ENCODE measurements around the gene PNRC1. TPM values are rescaled to one million over a fixed set of nuclear protein-coding genes. Genes with fewer than 3 reads are reported as not detected.
A peak's percentile ranks its signal among the peaks of the same experiment; 100 is the strongest.

The PNRC1 gene
- total RNA-seq, 1 donor from 2014 or later = 183 TPM

DNA sequence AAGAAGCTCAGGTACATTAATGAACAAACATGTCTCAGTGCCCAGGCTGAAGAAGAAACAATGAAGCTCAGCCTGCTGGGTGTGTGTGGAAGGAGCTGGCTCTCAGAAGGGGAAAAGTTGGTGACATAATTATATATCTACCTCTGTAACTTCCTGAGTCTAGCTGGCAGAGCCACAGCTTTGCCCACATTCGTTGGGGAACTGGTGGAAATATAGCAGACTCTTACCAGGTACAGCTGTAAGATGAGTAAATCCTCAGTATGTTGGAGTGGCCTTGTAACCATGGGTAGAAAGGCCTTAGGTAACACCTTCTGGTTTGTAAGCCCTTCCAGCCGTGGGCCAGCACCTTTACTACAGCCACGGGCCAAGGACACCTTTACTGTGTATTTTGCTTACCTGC is 29.9 kb upstream of the PNRC1 start:
- intact Hi-C loops (cut with DNase I) = no loop called here
- H3K36me3 ChIP-seq = no peaks in the 10 kb centered on the region
- no peak overlapping the region for H3K27ac ChIP-seq
- H3K4me3 ChIP-seq = no peak overlapping the region
- no peaks in the 10 kb centered on the region for H3K27me3 ChIP-seq
- peak; percentile 41 for ATAC-seq
- H3K4me1 ChIP-seq = peaks cover 14% of the 10 kb centered on the region
- no peaks in the 10 kb centered on the region for H3K9me3 ChIP-seq
- no peak for DNase-seq
- TF ChIP-seq, protein P1, sequence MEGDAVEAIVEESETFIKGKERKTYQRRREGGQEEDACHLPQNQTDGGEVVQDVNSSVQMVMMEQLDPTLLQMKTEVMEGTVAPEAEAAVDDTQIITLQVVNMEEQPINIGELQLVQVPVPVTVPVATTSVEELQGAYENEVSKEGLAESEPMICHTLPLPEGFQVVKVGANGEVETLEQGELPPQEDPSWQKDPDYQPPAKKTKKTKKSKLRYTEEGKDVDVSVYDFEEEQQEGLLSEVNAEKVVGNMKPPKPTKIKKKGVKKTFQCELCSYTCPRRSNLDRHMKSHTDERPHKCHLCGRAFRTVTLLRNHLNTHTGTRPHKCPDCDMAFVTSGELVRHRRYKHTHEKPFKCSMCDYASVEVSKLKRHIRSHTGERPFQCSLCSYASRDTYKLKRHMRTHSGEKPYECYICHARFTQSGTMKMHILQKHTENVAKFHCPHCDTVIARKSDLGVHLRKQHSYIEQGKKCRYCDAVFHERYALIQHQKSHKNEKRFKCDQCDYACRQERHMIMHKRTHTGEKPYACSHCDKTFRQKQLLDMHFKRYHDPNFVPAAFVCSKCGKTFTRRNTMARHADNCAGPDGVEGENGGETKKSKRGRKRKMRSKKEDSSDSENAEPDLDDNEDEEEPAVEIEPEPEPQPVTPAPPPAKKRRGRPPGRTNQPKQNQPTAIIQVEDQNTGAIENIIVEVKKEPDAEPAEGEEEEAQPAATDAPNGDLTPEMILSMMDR (IDR thresholded peaks at IDR 0.05) = no peak

DNA sequence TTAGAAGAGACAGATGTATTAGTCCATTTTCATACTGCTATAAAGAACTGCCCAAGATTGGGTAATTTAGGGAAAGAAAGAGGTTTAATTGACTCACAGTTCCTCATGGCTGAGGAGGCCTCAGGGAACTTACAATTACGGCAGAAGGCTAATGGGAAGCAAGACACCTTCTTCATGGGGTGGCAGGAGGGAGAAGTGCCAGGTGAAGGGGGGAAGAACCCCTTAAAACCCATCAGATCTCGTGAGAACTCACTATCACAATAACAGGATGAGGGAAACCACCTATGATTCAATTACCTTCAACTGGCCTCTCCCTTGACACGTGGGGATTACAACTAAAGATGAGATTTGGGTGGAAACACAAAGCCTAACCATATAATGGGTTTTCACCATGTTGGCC is 28.9 kb upstream of the PNRC1 start:
- H3K9me3 ChIP-seq = no peaks in the 10 kb centered on the region
- TF ChIP-seq, protein P1 (IDR thresholded peaks at IDR 0.05) = no peak
- no peak overlapping the region for H3K4me3 ChIP-seq
- peaks cover 14% of the 10 kb centered on the region for H3K4me1 ChIP-seq
- intact Hi-C loops (cut with DNase I) = no loop called here
- no peak for ATAC-seq
- H3K27me3 ChIP-seq = no peaks in the 10 kb centered on the region
- no peak overlapping the region for H3K27ac ChIP-seq
- no peak for DNase-seq
- H3K36me3 ChIP-seq = no peaks in the 10 kb centered on the region

DNA sequence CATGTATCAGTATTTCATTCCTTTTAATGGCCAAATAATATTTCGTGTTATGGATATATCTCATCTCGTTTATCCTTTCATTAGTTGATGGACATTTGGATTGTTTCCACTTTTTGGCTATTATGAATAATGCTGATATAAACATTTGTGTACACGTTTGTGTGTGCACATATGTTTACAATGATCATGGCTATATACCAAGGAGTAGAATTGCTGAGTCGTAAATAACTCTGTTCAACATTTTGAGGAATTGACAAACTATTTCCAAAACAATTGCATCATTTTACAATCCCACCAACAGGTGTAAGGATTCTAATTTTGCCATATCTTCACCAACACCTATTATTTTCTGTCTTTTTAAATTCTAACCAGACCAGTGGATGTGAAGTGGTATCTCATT is 26.3 kb upstream of the PNRC1 start:
- DNase-seq = no peak
- Histone ChIP-seq H3K27me3 (no peaks in the 10 kb centered on the region), H3K4me1 (peaks cover 14% of the 10 kb centered on the region), H3K4me3 (no peak overlapping the region), H3K36me3 (no peaks in the 10 kb centered on the region), H3K9me3 (no peaks in the 10 kb centered on the region), H3K27ac (no peak overlapping the region)
- TF ChIP-seq, protein P1 (IDR thresholded peaks at IDR 0.05) = no peak
- ATAC-seq = no peak
- intact Hi-C loops (cut with DNase I) = no loop called here

DNA sequence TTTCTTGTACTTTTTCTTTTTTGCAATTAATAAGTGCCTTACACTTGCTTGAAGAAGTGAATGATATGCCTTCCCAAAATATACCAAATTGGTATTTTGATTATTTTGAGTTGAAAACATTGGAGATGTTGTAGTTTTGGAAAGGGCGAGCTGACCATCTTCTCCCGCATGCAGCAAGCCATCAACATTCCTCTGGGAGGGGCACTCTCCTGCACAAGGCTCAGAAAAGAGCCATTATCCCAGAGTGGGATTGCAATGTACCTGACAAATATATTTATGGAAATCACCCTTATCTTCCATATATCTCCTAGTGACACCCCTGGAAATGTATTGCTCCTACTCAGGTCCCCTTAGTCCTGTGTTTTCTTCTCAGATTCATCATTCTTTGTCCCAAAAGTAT is 22.8 kb upstream of the PNRC1 start:
- no peak for DNase-seq
- Histone ChIP-seq H3K36me3 (no peaks in the 10 kb centered on the region), H3K27ac (no peak overlapping the region), H3K4me3 (no peak overlapping the region), H3K27me3 (no peaks in the 10 kb centered on the region), H3K4me1 (no peaks in the 10 kb centered on the region), H3K9me3 (no peaks in the 10 kb centered on the region)
- intact Hi-C loops (cut with DNase I) = no loop called here
- TF ChIP-seq, protein P1 (IDR thresholded peaks at IDR 0.05) = no peak
- ATAC-seq = no peak

DNA sequence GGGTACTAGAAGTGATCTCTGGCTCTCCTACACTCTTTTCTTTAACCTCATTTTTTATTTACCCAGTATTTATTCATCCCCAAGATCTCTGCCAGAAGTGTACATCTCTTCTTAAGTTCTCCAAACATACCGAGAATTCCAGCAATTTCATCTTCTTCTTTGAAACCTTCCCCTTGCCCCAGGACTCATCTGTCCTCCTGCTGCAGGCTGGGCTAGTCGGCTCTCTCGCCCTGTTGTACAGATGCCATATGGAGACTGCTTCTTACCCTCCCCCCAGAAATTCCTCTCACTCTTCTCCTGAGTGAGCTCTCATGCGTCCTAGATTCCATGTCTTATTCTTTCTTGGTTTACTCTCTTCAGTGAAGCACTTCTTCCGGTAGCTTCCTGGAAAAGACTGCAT is 21.9 kb upstream of the PNRC1 start:
- no peaks in the 10 kb centered on the region for H3K27me3 ChIP-seq
- TF ChIP-seq, protein P1 (IDR thresholded peaks at IDR 0.05) = no peak
- no peak overlapping the region for H3K4me3 ChIP-seq
- no peaks in the 10 kb centered on the region for H3K4me1 ChIP-seq
- H3K36me3 ChIP-seq = no peaks in the 10 kb centered on the region
- ATAC-seq (peak; percentile 31), DNase-seq (no peak)
- no peak overlapping the region for H3K27ac ChIP-seq
- H3K9me3 ChIP-seq = no peaks in the 10 kb centered on the region
- intact Hi-C loops (cut with DNase I) = no loop called here

DNA sequence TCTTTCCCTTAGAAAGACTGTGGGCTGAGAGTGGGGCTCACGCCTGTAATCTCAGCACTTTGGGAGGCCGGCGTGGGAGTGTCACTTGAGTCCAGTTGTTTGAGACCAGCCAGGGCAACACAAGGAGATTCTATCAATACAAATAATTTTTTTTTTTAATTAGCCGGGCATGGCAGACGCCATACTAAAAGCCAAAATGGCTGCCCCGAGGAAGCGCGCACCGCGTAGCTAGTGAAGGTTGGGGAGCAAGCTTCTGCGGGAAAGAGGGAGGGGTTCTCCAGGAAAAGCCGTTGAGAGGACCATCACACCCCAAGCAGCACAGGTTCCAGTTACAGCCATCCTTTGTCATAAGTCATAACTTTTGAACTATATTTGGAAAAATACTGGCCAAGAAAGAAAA is 21.3 kb upstream of the PNRC1 start:
- Histone ChIP-seq H3K27me3 (no peaks in the 10 kb centered on the region), H3K4me1 (no peaks in the 10 kb centered on the region), H3K27ac (no peak overlapping the region), H3K4me3 (no peak overlapping the region), H3K36me3 (no peaks in the 10 kb centered on the region), H3K9me3 (no peaks in the 10 kb centered on the region)
- DNase-seq (no peak), ATAC-seq (no peak)
- intact Hi-C loops (cut with DNase I) = no loop called here
- TF ChIP-seq, protein P1 (IDR thresholded peaks at IDR 0.05) = no peak
